HG03175 (cell line): ENCODE measurements around the gene OR2J3.
"Not testable (repeated sequence)": the region's sequence is repeated elsewhere in the genome, so short reads cannot be mapped to it uniquely, and the experiment has no call there.

Source experiments
- ATAC-seq: cut with Tn5 transposase; IDR thresholded peaks from one replicate; pipeline ENCODE4 v1.9.1; 2021; ENCODE audit warnings: mild to moderate bottlenecking, moderate library complexity; ENCODE audit not compliant: unreplicated experiment

Gene OR2J3

GRCh38 chr6:29159922-29160321 is 52.1 kb downstream of the OR2J3 start:
- ATAC-seq: not testable (repeated sequence)
